ENCODE data around the gene MEGF11.

The MEGF11 gene

DNA sequence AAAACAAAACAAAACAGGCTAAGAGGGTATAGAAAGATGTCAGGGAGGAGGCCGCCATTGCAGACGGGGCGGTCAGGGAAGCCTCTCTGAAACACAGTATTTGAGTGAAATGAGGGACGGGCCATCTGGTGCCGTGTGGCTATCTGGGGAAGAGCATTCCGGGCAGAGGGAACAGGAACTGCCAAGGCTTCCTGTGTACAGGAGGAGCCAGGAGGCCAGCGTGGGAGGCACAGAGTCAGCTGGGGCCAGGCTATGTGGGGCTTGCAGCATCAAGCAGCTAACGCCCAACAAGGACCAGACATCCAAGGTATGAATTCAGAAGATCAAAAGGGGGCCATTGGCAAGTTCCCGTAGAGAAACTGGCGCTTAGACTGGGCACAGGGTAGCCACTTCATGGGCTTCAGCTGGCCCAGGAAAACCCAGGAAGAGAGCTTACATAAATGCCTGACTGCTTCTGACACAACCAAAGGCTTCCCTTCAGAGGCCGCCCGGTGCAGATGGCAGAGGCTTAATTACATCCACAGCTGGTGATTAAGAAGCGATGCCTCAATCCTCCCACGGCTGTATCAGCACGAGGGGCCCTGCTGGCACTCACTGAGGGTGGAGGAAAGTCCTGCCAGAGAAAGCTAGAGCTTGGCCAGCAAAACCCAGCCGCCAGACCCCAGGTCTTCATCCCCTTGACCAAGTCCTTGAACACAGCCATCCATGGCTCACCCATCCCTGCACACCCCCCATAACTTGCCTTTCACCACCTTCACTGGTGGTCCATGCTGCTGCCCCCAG lies 144.9 kb downstream of the MEGF11 start:
- H3K4me1 Mint-ChIP-seq (ENCODE audit: low read depth in 2 of 2) = no peaks in the 10 kb centered on the region
- H3K27me3 Mint-ChIP-seq = peaks cover 61 to 73% of the 10 kb centered on the region in 2 donors
- DNase-seq = no peak
- H3K9me3 Mint-ChIP-seq = no peaks in the 10 kb centered on the region
- no peak overlapping the region for H3K27ac Mint-ChIP-seq
- H3K36me3 Mint-ChIP-seq (ENCODE audit: insufficient read depth) = no peaks in the 10 kb centered on the region
- no peak overlapping the region for H3K4me3 Mint-ChIP-seq
- no peak for ATAC-seq (replicated peaks)

DNA sequence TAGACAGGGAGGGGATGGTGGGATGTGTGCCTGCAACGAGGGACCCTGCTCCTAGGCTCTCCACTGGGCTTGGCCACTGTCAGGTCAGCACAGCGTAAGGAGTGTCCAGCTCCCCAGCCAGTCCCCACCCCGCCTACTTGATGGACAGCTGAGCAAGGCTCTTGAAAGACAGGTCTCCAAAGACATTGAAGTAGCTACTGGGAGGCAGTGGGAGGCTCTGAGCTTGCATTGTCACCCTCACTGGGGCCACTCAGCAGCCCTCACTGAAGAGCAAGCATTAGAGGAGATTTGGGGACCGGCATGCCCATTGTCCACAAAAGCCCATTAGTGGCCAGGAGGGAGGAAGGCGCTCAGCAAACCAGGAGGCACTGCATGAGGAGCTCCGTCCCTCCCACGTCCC lies 146.5 kb downstream of the MEGF11 start:
- ATAC-seq (replicated peaks) (no peak), DNase-seq (no peak)
- no peaks in the 10 kb centered on the region for H3K4me1 Mint-ChIP-seq (ENCODE audit: low read depth in 2 of 2)
- no peaks in the 10 kb centered on the region for H3K36me3 Mint-ChIP-seq (ENCODE audit: insufficient read depth)
- H3K9me3 Mint-ChIP-seq = no peaks in the 10 kb centered on the region
- no peak overlapping the region for H3K27ac Mint-ChIP-seq
- peaks cover 59 to 76% of the 10 kb centered on the region in 2 donors for H3K27me3 Mint-ChIP-seq
- H3K4me3 Mint-ChIP-seq = no peak overlapping the region

DNA sequence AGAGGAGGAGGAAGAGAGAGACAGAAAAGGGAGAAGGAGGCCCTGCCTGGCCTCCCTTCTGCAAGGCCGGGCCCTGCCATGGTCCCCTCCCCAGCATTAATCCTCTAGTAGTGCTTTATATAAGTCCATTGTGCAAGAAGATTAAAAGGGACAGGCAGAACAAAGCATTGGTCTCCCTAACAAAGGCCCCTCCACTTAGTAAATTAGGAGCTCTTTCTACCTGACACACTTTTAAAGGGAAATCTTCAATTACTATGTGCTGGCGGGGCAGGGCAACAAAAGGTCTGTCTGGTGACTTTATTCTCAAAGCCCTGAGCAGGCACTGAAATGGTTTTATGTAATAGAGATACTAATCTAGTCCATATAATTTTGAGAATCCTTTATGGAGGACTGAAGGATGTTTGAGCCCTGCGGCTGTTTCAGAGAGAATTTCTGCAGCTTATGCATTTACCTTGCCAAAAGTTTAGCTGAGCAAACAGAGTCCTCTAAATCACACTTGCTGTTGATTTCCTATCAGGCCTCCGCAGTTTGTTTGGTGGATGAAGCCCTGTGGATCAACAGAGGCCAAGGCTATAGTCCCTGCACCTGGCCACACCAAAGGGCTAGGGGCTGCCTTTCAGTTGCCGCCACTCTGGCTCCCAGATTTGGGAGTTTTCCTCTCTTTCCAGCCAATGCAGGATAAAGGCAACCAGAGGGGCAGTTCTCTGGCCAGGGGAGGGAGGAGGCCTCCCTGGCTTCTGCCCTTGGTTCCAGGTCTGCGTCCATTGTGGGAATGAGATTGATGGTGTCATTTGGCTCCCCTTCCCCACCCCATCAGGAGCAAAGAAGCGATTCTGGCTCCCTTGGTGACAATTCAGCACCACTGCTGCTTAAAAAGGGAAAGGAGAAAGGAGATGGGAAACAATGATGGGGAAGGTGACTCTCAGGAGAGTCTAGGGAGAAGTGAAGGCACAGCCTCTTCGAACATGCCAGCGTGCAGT lies 148.0 kb downstream of the MEGF11 start:
- no peak for DNase-seq
- Mint-ChIP-seq H3K27ac (no peak overlapping the region), H3K4me1 (ENCODE audit: low read depth in 2 of 2) (peaks cover 0 to 2% of the 10 kb centered on the region in 2 donors), H3K36me3 (ENCODE audit: insufficient read depth) (no peaks in the 10 kb centered on the region), H3K4me3 (no peak overlapping the region), H3K9me3 (no peaks in the 10 kb centered on the region), H3K27me3 (peaks cover 59 to 80% of the 10 kb centered on the region in 2 donors)
- no peak for ATAC-seq (replicated peaks)

DNA sequence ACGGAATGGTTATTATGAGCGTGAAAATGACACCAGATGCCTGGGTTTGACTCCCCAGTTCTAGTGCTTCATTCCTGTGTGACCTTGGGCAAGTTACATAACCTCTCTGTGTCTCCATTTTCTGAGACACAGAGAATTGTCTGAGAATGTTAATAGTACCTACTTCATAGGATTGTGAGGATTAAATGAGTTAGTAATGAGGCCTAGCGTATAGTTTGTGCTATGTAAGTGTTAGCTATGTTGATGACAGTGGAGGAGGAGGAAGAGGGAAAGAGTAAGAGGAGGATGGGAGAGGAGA lies 150.3 kb downstream of the MEGF11 start:
- DNase-seq (no peak), ATAC-seq (replicated peaks) (no peak)
- no peak overlapping the region for H3K4me3 Mint-ChIP-seq
- peaks cover 0 to 2% of the 10 kb centered on the region in 2 donors for H3K4me1 Mint-ChIP-seq (ENCODE audit: low read depth in 2 of 2)
- peaks cover 41 to 78% of the 10 kb centered on the region in 2 donors for H3K27me3 Mint-ChIP-seq
- H3K36me3 Mint-ChIP-seq (ENCODE audit: insufficient read depth) = peaks cover 3% of the 10 kb centered on the region
- no peaks in the 10 kb centered on the region for H3K9me3 Mint-ChIP-seq
- H3K27ac Mint-ChIP-seq = no peak overlapping the region

DNA sequence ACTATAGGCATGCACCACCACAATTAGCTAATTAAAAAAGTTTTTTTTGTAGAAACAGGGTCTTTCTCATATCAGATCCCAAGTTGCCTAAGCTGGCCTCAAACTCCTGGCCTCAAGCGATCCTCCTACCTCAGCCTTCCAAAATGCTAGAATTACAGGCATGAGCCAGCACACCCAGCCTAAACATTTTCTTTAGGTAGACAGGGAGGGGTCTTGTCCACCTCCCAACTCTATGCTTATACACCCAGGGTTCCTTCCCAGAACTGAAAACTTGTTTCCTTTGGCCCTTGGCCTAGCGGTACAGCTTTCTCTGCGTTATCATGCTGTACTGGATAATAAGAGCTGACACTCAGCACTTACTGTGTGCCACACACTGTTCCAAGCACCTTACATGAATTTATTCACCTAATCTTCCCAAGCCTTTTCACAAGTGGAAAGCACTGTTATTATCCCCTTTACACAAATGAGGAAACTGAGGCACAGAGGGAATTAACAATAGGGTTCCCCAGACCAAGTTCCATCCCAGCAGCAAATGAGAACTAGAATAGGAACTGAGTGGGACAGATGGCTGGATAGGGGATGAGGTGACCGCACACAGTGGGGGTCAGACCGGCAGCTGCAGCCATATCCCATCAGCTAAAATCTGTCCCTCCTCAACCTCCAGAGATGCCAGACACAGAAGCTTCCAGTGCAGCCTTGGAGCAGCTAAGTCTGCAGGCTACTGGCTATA lies 150.8 kb downstream of the MEGF11 start:
- no peak overlapping the region for H3K4me3 Mint-ChIP-seq
- H3K36me3 Mint-ChIP-seq (ENCODE audit: insufficient read depth) = peaks cover 3% of the 10 kb centered on the region
- ATAC-seq (replicated peaks) = no peak
- H3K4me1 Mint-ChIP-seq (ENCODE audit: low read depth in 2 of 2) = peaks cover 0 to 2% of the 10 kb centered on the region in 2 donors
- peaks cover 36 to 78% of the 10 kb centered on the region in 2 donors for H3K27me3 Mint-ChIP-seq
- DNase-seq = no peak
- H3K9me3 Mint-ChIP-seq = no peaks in the 10 kb centered on the region
- no peak overlapping the region for H3K27ac Mint-ChIP-seq

DNA sequence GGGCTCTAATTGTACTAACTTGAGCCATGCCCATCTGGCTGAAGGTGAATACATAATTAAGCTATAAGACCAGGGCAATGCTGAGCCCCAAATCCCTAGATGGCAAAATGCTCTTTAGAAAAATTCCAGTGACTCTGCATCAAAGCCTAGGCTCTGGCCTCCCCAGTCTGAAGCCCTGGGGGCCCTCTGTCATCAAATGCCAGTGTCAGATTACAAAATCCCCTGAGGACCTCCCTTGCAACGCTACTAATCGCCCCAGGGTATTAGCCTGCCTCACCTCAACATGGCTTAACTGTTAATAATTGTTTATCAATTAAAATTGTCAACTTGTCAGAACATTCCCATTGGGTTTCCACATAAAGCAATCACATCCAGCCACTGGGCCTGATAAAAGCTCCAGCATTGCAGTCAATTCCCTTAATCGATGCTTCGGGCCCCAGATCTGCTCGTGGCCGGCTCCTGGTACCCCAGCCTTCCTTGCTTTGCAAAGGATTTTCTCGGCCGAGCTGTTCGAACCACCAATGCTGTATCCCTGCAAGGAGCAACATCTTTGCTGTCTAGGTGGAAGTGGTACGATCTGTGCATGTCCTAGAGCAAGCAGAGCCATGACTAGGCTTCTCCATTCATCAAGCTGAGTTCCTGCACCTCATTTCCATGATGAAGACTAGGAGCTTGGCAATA lies 151.7 kb downstream of the MEGF11 start:
- no peak overlapping the region for H3K27ac Mint-ChIP-seq
- ATAC-seq (replicated peaks) = no peak

DNA sequence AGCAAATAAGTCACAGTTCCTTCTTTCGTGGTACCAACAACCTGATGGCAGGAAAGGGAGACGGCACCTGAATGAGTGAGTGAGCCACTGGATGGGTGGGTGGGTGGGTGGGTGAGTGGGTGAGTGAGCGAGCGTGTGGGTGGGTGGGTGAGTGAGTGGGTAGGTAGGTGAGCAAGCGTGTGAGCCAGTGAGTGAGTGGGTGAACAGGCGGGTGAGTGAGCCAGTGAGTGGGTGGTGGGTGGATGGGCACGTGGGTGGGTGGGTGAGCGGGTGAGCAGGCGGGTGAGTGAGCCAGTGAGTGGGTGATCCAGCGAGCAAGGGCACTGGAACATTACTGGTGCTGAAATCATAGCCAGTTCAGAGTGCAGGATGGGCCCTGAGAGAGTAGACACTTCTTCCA lies 152.8 kb downstream of the MEGF11 start:
- no peak for ATAC-seq (replicated peaks)
- peaks cover 3% of the 10 kb centered on the region for H3K36me3 Mint-ChIP-seq (ENCODE audit: insufficient read depth)
- H3K27me3 Mint-ChIP-seq = peaks cover 26 to 75% of the 10 kb centered on the region in 2 donors
- no peak overlapping the region for H3K27ac Mint-ChIP-seq
- H3K4me3 Mint-ChIP-seq = no peak overlapping the region
- no peak for DNase-seq
- peaks cover 0 to 2% of the 10 kb centered on the region in 2 donors for H3K4me1 Mint-ChIP-seq (ENCODE audit: low read depth in 2 of 2)
- H3K9me3 Mint-ChIP-seq = no peaks in the 10 kb centered on the region

More for the DNA sequence above, 151.7 kb downstream of the MEGF11 start:
- Mint-ChIP-seq H3K4me1 (ENCODE audit: low read depth in 2 of 2) (peaks cover 0 to 2% of the 10 kb centered on the region in 2 donors), H3K9me3 (no peaks in the 10 kb centered on the region), H3K4me3 (no peak overlapping the region), H3K36me3 (ENCODE audit: insufficient read depth) (peaks cover 3% of the 10 kb centered on the region), H3K27me3 (peaks cover 32 to 75% of the 10 kb centered on the region in 2 donors)
- no peak for DNase-seq

DNA sequence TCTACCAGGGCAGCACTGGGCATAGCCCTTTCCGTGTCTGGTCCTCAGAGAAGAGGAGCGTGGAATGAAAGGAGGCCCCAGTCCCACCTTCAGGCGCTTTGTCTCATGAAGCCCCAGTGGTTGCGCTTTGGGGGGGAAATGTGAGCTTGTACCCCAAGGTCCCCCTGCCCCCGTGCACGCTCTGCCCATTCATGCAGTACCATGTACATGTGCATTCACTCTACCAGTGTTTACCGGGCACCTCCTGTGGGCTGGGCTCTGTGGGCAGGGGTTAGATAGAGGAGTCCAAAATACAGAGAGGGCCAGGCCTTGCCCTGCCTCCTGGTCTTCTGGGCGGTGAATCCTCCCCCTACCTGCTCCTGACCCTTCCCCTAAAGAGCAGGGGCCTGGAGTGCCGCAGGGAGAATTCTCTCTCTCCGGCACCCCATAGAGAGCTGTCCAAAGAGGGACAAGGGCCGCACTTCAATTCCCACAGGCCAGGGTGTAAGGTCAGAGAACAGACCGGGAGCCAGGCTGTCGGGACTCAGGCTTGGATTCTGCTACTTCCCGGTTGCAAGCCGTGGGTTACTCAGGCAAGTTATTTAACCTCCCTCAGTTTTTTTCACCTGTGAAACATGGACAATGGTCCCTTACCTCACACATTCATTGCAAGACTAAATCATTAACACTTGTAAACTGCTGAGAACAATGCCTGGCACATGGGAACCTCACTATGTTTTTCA lies 153.4 kb downstream of the MEGF11 start:
- peaks cover 3% of the 10 kb centered on the region for H3K36me3 Mint-ChIP-seq (ENCODE audit: insufficient read depth)
- no peak overlapping the region for H3K27ac Mint-ChIP-seq
- H3K27me3 Mint-ChIP-seq = peaks cover 29 to 75% of the 10 kb centered on the region in 2 donors
- no peak for ATAC-seq (replicated peaks)
- no peak overlapping the region for H3K4me3 Mint-ChIP-seq
- no peaks in the 10 kb centered on the region for H3K9me3 Mint-ChIP-seq
- DNase-seq = no peak
- peaks cover 0 to 2% of the 10 kb centered on the region in 2 donors for H3K4me1 Mint-ChIP-seq (ENCODE audit: low read depth in 2 of 2)

DNA sequence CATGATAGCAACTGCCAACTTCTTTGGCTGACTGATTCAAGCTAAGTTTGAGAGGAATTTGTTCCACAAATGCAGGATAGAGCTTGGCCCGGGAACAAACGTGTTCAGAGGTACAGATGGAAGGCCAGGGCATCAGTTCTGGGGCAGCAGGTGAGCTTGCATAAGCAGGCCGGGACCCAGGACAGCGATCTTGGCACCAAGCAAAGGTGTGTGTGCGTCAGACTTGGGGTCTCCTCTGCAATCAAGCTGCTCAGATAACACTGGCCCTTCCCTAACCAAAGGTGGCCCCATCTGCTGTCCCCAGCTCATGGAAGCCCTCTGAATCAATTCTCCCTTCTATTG lies 155.6 kb downstream of the MEGF11 start:
- no peak for ATAC-seq (replicated peaks)

DNA sequence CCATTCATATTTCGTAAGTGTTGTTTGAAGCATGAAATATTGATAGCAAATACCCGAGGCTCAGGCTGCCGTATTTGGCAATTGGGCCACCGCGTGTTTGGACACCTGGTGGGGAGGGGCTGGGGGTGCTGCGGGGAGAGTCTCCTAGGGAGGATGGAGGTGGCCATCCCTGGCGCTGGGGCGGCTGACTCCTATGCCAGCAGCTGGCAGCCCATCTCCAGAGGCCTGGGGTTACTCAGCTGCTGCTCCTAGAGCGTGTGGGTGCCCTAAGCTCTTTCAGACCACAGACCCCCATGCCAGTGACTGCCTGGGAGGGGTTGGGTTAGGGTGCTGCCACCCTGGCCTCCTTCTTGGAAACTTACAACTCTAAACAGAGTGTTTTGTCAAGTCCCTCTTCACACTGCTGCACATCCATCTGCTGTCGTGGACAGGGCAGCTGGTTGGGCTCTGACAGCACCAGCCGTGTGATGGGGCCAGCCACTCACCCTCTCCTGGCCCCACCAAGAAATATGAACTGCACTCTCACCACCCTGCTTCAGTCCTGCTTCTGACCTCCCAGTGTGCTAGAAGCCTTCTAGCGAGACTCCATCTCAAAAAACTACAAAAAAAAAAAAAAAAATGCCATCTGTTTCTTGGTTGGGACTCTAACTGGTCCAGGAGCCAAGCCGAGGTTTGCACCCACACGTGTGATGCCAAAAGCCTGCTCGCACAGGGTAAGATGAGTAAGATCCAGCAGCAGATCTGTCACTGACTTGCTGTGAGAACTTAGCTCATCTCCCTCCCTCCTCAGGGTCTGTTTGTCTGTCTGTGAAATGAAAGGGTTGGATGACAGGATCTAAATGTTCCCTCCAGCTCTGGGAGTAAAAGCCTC lies 156.2 kb downstream of the MEGF11 start:
- Mint-ChIP-seq H3K27me3 (peaks cover 30 to 92% of the 10 kb centered on the region in 2 donors), H3K4me1 (ENCODE audit: low read depth in 2 of 2) (peaks cover 0 to 2% of the 10 kb centered on the region in 2 donors), H3K9me3 (no peaks in the 10 kb centered on the region), H3K27ac (no peak overlapping the region), H3K36me3 (ENCODE audit: insufficient read depth) (peaks cover 6% of the 10 kb centered on the region), H3K4me3 (no peak overlapping the region)
- no peak for ATAC-seq (replicated peaks)
- no peak for DNase-seq

More for the DNA sequence above, 155.6 kb downstream of the MEGF11 start:
- Mint-ChIP-seq H3K4me1 (ENCODE audit: low read depth in 2 of 2) (peaks cover 0 to 2% of the 10 kb centered on the region in 2 donors), H3K4me3 (no peak overlapping the region), H3K36me3 (ENCODE audit: insufficient read depth) (peaks cover 6% of the 10 kb centered on the region), H3K27me3 (peaks cover 30 to 86% of the 10 kb centered on the region in 2 donors), H3K27ac (no peak overlapping the region), H3K9me3 (no peaks in the 10 kb centered on the region)
- no peak for DNase-seq

DNA sequence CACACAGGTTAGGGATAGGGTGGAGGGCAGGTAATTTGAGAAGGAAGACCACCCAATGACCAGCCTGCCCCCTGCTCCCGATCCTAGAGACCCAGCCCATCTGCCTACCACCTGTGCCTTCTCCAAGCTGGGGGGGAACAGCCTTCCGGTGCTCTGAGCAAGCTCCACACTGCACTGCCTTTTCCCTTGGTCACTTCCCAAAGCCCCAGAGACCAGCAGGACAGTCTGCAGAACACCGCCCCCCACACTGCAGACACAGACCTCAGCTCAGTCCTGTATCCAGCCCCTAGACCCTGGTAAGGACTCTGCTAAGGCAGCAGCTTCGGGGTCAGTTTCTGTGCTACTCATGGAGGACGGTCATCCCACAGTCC lies 156.9 kb downstream of the MEGF11 start:
- Mint-ChIP-seq H3K27ac (no peak overlapping the region), H3K4me3 (no peak overlapping the region), H3K9me3 (no peaks in the 10 kb centered on the region), H3K4me1 (ENCODE audit: low read depth in 2 of 2) (peaks cover 0 to 2% of the 10 kb centered on the region in 2 donors), H3K27me3 (peaks cover 30 to 92% of the 10 kb centered on the region in 2 donors), H3K36me3 (ENCODE audit: insufficient read depth) (peaks cover 6% of the 10 kb centered on the region)
- ATAC-seq (replicated peaks) (no peak), DNase-seq (no peak)
